Endodermal cell (in vitro differentiated cells): ENCODE measurements around the gene ANKH. TPM values are rescaled to one million over a fixed set of nuclear protein-coding genes. Genes with fewer than 3 reads are reported as not detected.

ENCODE experiments used
- DNase-seq: peaks from one replicate; pipeline ENCODE4 v3.0.0-alpha.2; 2017
- H3K27ac ChIP-seq: 2 replicates; pipeline ENCODE4 v1.5.1; 2013; ENCODE audit warnings: mild to moderate bottlenecking, low read depth, low read length, moderate library complexity
- H3K27me3 ChIP-seq: 2 replicates; pipeline ENCODE4 v1.6.1; 2013; ENCODE audit warnings: mild to moderate bottlenecking, low read length, moderate library complexity; ENCODE audit not compliant: insufficient read depth, control insufficient read depth, poor library complexity, severe bottlenecking
- H3K36me3 ChIP-seq: 2 replicates; pipeline ENCODE4 v1.7.0; 2013; ENCODE audit warnings: mild to moderate bottlenecking, low read length, moderate library complexity; ENCODE audit not compliant: control insufficient read depth, insufficient read depth
- H3K4me1 ChIP-seq: one replicate; pipeline ENCODE4 v1.7.0; 2013; ENCODE audit warnings: low read length; ENCODE audit not compliant: control insufficient read depth, insufficient read depth
- H3K4me3 ChIP-seq: 2 replicates; pipeline ENCODE4 v1.5.1; 2013; ENCODE audit warnings: mild to moderate bottlenecking, low read length, moderate library complexity
- H3K9ac ChIP-seq: 2 replicates; pipeline ENCODE4 v1.6.1; 2013; ENCODE audit warnings: mild to moderate bottlenecking, low read length, moderate library complexity; ENCODE audit not compliant: poor library complexity, severe bottlenecking; ENCODE audit errors: extremely low read depth
- H3K9me3 ChIP-seq: 2 replicates; pipeline ENCODE4 v1.6.1; 2013; ENCODE audit warnings: mild to moderate bottlenecking, low read length, moderate library complexity; ENCODE audit not compliant: control insufficient read depth
- H3K27ac Mint-ChIP-seq: 2 replicates; pipeline ENCODE4 v1.8.0; 2020; ENCODE audit warnings: mixed read lengths
- H3K27me3 Mint-ChIP-seq: 2 replicates; pipeline ENCODE4 v1.8.0; 2021; ENCODE audit warnings: mild to moderate bottlenecking, mixed read lengths; ENCODE audit not compliant: insufficient read depth
- H3K36me3 Mint-ChIP-seq: 2 replicates; pipeline ENCODE4 v1.8.0; 2020; ENCODE audit warnings: low read depth, mixed read lengths
- H3K4me1 Mint-ChIP-seq: 2 replicates; pipeline ENCODE4 v1.8.0; 2020; ENCODE audit warnings: mixed read lengths
- H3K4me3 Mint-ChIP-seq: 2 replicates; pipeline ENCODE4 v1.8.0; 2020; ENCODE audit warnings: mild to moderate bottlenecking, moderate library complexity, mixed read lengths
- H3K9me3 Mint-ChIP-seq: 2 replicates; pipeline ENCODE4 v1.8.0; 2020; ENCODE audit warnings: mild to moderate bottlenecking, mixed read lengths
- CTCF ChIP-seq: fragments of 200-600 bp; sonication (generic); conservative IDR thresholded peaks from 2 replicates; pipeline ENCODE4 v1.5.0; 2021; ENCODE audit warnings: antibody characterized with exemption, mild to moderate bottlenecking
- WGBS, 2 experiments: methylation state at CpG; one replicate each; pipeline versions ENCODE4 v1.1.5 to v1.1.7; 2013; ENCODE audit warnings: missing lambda C conversion rate in 2 of 2, mixed read lengths in 1 of 2; ENCODE audit not compliant: insufficient coverage in 1 of 2, insufficient read length in 1 of 2; 5-methylcytosine and 5-hydroxymethylcytosine counted together
- total RNA-seq, 2 donors: library from RNA; stranded (reverse); fragmentation: NEBNext Ultra II Directional in 1 of 2; extraction: Animal tissue kit (Norgen Biotek cat#: 25700) in 1 of 2; gene quantifications; 2 replicates in 1 of 2; 3 replicates in 1 of 2; pipeline ENCODE4 v1.2.1, GENCODE V29; 2021

The ANKH gene
- total RNA-seq, 2 donors from 2014 or later: 26.5 to 43.4 TPM

GRCh38 chr5:14667290-14667689, 204.3 kb downstream of the ANKH start:
- H3K36me3 Mint-ChIP-seq: peaks cover 3% of the 10 kb centered on the region

GRCh38 chr5:14666357-14666756, 205.2 kb downstream of the ANKH start:
- 83 to 89% methylated on average over 1 to 2 of the region's 2 CpGs for WGBS, 2 experiments

More at GRCh38 chr5:14667290-14667689, 204.3 kb downstream of the ANKH start:
- no peak overlapping the region for H3K4me3 ChIP-seq
- no peak overlapping the region for H3K27ac Mint-ChIP-seq
- H3K4me1 ChIP-seq: peaks cover 9% of the 10 kb centered on the region
- no peak for TF ChIP-seq CTCF
- no peak overlapping the region for H3K27ac ChIP-seq
- H3K27me3 Mint-ChIP-seq: peaks cover 16% of the 10 kb centered on the region
- WGBS, 2 experiments: 91 to 92% methylated on average over 7 to 8 of the region's 8 CpGs
- peaks cover 41% of the 10 kb centered on the region for H3K4me1 Mint-ChIP-seq
- no peaks in the 10 kb centered on the region for H3K9me3 Mint-ChIP-seq
- H3K27me3 ChIP-seq: no peaks in the 10 kb centered on the region
- H3K9ac ChIP-seq: no peak overlapping the region
- DNase-seq: no peak
- no peaks in the 10 kb centered on the region for H3K36me3 ChIP-seq
- H3K9me3 ChIP-seq: no peaks in the 10 kb centered on the region
- no peak overlapping the region for H3K4me3 Mint-ChIP-seq

GRCh38 chr5:14665949-14666348, 205.6 kb downstream of the ANKH start:
- peak; percentile 62 for TF ChIP-seq CTCF
- Mint-ChIP-seq H3K4me3 (peak overlapping the region; percentile 85), H3K27me3 (peaks cover 16% of the 10 kb centered on the region), H3K36me3 (peaks cover 3% of the 10 kb centered on the region), H3K27ac (no peak overlapping the region), H3K4me1 (peaks cover 30% of the 10 kb centered on the region), H3K9me3 (no peaks in the 10 kb centered on the region)
- 59 to 72% methylated on average over 3 to 7 of the region's 7 CpGs for WGBS, 2 experiments
- H3K9me3 ChIP-seq: no peaks in the 10 kb centered on the region
- H3K27me3 ChIP-seq: no peaks in the 10 kb centered on the region
- DNase-seq: peak; percentile 73
- peak overlapping the region; percentile 97 for H3K4me3 ChIP-seq
- peaks cover 9% of the 10 kb centered on the region for H3K4me1 ChIP-seq
- no peak overlapping the region for H3K27ac ChIP-seq
- no peaks in the 10 kb centered on the region for H3K36me3 ChIP-seq
- H3K9ac ChIP-seq: no peak overlapping the region

More at GRCh38 chr5:14666357-14666756, 205.2 kb downstream of the ANKH start:
- peaks cover 33% of the 10 kb centered on the region for H3K4me1 Mint-ChIP-seq
- H3K27ac ChIP-seq: no peak overlapping the region
- H3K9me3 ChIP-seq: no peaks in the 10 kb centered on the region
- no peaks in the 10 kb centered on the region for H3K9me3 Mint-ChIP-seq
- no peak for DNase-seq
- H3K27me3 ChIP-seq: no peaks in the 10 kb centered on the region
- H3K4me1 ChIP-seq: peaks cover 9% of the 10 kb centered on the region
- no peak overlapping the region for H3K27ac Mint-ChIP-seq
- TF ChIP-seq CTCF: no peak
- peak overlapping the region; percentile 85 for H3K4me3 Mint-ChIP-seq
- H3K27me3 Mint-ChIP-seq: peaks cover 16% of the 10 kb centered on the region
- H3K4me3 ChIP-seq: peak overlapping the region; percentile 97
- no peaks in the 10 kb centered on the region for H3K36me3 ChIP-seq
- peaks cover 3% of the 10 kb centered on the region for H3K36me3 Mint-ChIP-seq
- H3K9ac ChIP-seq: no peak overlapping the region
